PC-3 (cell line): ENCODE measurements around the gene CACNA1S.

Experiments
- CTCF ChIP-seq: fragments of 300-600 bp; sonication (generic); conservative IDR thresholded peaks from 2 replicates; pipeline ENCODE4 v1.5.1; 2017; ENCODE audit warnings: antibody characterized with exemption, low read depth, mild to moderate bottlenecking, low read length
- EZH2 ChIP-seq: fragments of 300-600 bp; sonication (generic); IDR thresholded peaks from one replicate; pipeline ENCODE4 v1.6.1; 2017; ENCODE audit warnings: antibody characterized with exemption, mild to moderate bottlenecking, low read length; ENCODE audit not compliant: unreplicated experiment

- no peak for TF ChIP-seq CTCF
- TF ChIP-seq EZH2, result no peak
Observed at GRCh38 chr1:201024625-201024998, 87.6 kb downstream of the CACNA1S start.
